ENCODE results near the gene NOL6.

GRCh38 chr9:33445389-33446239, 28.1 kb downstream of the NOL6 start:
- TF ChIP-seq SP1 (IDR thresholded peaks at IDR 0.05; ENCODE audit: low read depth, low read length), result no peak
- no peak for TF ChIP-seq CEBPB (IDR thresholded peaks at IDR 0.05; ENCODE audit: low read depth, low read length)
- no peak for TF ChIP-seq RXRA (IDR thresholded peaks at IDR 0.05; ENCODE audit: insufficient read depth, low read depth, low read length)
- TF ChIP-seq CTCF (IDR thresholded peaks at IDR 0.05; ENCODE audit: control extremely low read depth in 1 of 3, insufficient read depth in 1 of 3, low read depth in 1 of 3, low read length in 3 of 3), result no peak
- no peak for TF ChIP-seq FOSL1 (IDR thresholded peaks at IDR 0.05; ENCODE audit: insufficient read depth, low read depth, low read length)
- TF ChIP-seq EZH2 (IDR thresholded peaks at IDR 0.05; ENCODE audit: low read depth, low read length, severe bottlenecking), result no peak
- TF ChIP-seq POLR2A (IDR thresholded peaks at IDR 0.05; ENCODE audit: control extremely low read depth in 1 of 2, low read depth in 2 of 2, low read length in 2 of 2), result no peak
- no peak for TF ChIP-seq HDAC2 (IDR thresholded peaks at IDR 0.05; ENCODE audit: borderline replicate concordance in 1 of 2, low read depth in 2 of 2, low read length in 2 of 2)
- no peak for TF ChIP-seq GABPA (IDR thresholded peaks at IDR 0.05; ENCODE audit: borderline replicate concordance, insufficient read depth, low read length)
- no peak for TF ChIP-seq USF2 (IDR thresholded peaks at IDR 0.05; ENCODE audit: low read length)
- TF ChIP-seq RAD21 (IDR thresholded peaks at IDR 0.05 in 1 of 2, conservative IDR thresholded peaks at IDR 0.05 in 1 of 2; ENCODE audit: low read depth in 2 of 2, low read length in 2 of 2), result peak in 1 of 2 experiments; percentile 7; a peak in 1 of 4 replicates
- TF ChIP-seq POLR2AphosphoS5 (IDR thresholded peaks at IDR 0.05; ENCODE audit: low read depth, low read length), result no peak
- no peak for TF ChIP-seq POU5F1 (IDR thresholded peaks at IDR 0.05; ENCODE audit: low read depth, low read length)
